Measurements from ENCODE around the gene TEDC2. TPM values are rescaled to one million over a fixed set of nuclear protein-coding genes. Genes with fewer than 3 reads are reported as not detected.

The TEDC2 gene
- total RNA-seq, 1 donor from 2014 or later = 3.7 TPM

- peak in 1 of 2 donors; percentile 18 for DNase-seq (ENCODE audit: low read depth in 2 of 2)
Observed at GRCh38 chr16:2465653-2466415, 5.9 kb downstream of the TEDC2 start.

DNA sequence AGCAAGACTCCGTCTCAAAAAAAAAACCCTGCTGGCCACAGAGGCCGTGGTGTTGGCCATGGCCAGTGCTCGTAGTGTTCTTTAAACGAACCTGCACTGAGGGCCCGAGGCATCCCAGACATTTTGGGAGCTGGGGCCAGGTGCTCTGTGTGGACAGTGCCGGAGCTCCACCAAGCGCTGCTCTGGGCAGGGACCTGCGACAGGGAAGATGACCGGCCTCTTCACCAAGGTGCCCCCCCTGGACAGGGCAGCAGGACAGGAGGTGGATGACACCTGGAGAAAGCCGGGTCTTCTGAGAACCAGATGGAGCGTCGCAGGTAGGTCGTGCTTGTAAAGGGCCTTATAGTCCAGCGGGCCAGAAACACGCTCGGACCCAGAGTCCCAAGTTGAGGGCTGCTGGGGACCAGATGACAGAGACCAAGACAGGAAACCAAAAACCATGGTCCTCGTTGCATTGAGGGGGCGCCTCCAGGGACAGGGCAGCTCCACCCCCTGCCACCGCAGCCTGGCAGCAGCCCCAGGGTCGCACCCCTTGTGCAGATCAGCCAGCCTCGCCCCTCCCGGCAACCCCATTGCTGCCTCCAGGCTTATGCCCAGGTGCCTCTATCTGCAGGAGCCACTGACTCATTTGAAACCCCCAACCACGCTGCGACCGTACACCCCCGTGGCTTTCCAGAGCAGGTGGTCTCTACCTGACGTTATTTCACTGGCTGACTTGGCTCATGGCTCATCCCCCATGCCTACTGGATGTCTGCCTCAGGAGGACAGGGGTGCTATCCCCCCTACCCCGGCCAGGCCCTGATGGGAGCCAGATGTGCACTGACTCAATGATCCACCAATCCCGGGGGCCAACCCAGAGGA is 7.0 kb downstream of the TEDC2 start:
- no peak for DNase-seq (ENCODE audit: low read depth in 2 of 2)

DNA sequence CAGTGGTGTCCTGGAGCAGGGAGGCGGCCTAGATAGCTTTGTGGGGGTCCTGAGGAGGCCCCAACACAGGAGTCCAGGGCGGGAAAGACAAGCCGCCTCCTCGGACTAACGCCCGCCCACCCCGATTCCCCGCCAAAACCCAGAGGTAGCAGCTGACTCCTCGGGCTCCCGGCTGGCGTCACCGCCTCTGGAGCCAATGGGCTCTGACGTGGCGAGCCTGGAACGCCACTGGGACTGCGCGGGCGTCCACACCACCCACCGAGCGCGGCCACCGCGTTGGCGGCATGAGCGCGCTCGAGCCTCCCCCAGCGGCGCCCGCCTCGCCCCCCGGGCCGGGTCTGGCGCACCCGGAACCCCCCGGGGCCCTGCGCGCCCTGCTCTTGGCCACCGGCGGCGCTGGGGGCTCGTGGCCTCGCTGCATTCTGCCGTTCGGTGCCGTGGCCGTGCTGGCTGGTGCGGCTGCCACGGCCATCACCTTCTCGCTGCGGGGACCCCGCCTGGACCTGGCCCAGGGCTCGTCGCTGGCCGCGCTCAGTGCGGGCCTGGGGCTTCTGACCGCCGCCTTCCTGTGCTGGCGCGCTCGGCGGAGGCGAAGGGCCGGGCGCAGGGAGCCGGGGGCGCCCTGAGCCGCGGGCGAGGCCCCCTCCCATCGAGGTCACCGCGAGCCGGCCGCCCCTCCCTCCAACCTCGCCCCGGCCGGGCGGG is 7.8 kb downstream of the TEDC2 start:
- DNase-seq (ENCODE audit: low read depth in 2 of 2) = peak in 1 of 2 donors; percentile 69

GRCh38 chr16:2468233-2468724 is 8.4 kb downstream of the TEDC2 start:
- no peak for DNase-seq (ENCODE audit: low read depth in 2 of 2)

DNA sequence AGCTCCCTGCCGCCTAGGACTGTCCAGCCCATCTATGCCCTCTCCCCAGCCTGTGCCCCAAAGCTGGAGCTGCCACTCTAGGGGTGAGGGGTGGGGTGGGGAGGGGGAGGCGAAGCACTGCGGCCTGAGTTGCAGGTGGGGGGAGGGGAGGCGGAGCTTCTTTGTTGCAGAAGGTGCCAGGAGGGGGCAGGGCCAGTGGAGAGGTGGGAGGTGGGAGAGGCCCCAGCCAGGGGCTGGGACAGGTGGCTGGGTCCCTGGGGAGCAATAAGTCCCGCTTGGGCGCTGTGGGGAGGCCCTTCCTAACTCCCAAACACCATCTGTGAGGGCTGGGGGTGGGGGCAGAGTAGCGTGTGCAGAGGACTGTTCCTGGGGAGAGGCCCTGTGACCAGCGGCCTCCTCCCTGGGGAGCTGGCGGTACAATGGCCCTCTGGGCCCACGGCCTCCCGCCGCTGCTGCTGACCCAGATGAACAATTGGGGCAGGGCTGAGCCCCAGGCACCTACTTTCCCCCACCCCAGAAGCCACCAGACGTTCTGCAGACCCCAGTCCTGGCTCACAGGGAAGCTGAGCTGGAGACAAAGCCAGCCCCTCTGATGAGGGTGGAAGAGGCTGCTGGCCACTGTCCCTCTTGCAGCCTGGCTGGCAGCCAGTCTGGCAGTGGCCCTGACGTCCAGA is 9.0 kb downstream of the TEDC2 start:
- no peak for DNase-seq (ENCODE audit: low read depth in 2 of 2)

DNA sequence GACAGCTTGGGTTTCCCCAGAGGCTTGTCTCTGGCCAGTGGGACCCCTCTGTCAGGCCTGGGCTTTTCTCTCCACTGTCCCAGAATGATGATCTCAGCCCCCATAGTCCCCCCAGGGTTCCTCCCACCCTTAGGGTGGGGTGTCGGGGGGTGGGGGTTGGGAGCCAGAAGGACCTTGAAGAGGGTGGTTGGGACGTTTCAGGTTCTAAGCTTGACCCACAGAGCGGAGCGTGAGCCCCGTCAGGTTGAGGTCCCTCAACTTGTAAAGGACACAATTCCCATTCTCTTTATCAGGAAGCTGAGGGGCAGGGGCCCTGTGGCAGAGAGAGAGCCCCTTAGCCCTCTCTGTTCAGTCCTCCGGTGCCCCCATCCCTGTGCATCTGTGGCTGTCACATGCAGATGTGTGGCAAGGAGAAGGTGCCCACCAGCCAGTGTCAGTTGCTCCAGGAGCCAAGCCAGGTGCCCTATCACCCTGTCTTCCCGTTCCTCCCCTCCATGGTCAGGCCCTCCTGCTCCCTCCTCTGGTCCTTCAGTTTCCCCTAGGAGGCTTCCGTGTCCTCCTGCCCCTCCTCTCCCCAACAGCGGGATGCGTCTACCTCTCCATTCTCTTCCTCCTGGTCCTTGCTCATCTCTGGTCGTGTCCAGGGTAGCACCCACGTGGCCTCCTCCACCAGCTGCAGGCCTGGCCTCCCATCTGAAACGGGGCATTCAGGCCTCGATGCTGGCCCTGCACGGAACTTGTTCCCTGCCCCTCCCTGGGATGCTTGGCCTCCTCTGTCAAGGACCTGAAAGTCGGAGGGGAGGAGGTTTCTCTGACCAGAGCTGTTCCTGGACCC is 9.7 kb downstream of the TEDC2 start:
- DNase-seq (ENCODE audit: low read depth in 2 of 2) = no peak

DNA sequence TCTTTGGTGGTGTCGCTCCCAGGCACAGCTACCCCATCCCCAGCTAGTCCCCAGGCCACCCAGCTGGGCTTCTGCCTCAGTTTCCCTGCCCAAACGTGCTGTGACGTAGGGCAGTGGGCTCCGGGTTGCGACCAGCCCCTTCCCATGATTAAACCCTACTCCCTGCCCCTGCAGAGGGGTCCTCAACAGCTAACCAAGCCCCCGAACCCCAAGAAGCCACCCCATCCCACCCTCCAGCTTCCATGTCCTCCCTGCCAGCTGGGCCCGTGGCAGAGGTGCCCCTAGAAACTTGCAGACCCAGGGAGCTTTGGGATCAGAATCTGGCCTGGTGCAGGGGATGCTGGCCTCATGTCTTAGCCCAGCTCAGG is 10.3 kb downstream of the TEDC2 start:
- no peak for DNase-seq (ENCODE audit: low read depth in 2 of 2)

- no peak for DNase-seq (ENCODE audit: low read depth in 2 of 2)
Observed at GRCh38 chr16:2470603-2471015, 10.7 kb downstream of the TEDC2 start.

- DNase-seq (ENCODE audit: low read depth in 2 of 2) = no peak
Observed at GRCh38 chr16:2471016-2471652, 11.2 kb downstream of the TEDC2 start, which contains the start of gene NTN3. NTN3 (plus strand) TSS chr16:2471297; CDS start chr16:2471702, 405 bp downstream.

- DNase-seq (ENCODE audit: low read depth in 2 of 2) = no peak
Observed at GRCh38 chr16:2471653-2472487, 12.0 kb downstream of the TEDC2 start.

DNA sequence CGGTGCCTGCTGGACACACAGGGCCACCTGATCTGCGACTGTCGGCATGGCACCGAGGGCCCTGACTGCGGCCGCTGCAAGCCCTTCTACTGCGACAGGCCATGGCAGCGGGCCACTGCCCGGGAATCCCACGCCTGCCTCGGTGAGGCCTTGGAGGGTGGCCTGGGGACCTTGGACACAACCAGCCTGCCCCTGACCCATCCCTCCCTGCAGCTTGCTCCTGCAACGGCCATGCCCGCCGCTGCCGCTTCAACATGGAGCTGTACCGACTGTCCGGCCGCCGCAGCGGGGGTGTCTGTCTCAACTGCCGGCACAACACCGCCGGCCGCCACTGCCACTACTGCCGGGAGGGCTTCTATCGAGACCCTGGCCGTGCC is 12.6 kb downstream of the TEDC2 start:
- DNase-seq (ENCODE audit: low read depth in 2 of 2) = no peak

GRCh38 chr16:2472885-2473445 is 13.1 kb downstream of the TEDC2 start:
- no peak for DNase-seq (ENCODE audit: low read depth in 2 of 2)

GRCh38 chr16:2473446-2473926 is 13.6 kb downstream of the TEDC2 start:
- no peak for DNase-seq (ENCODE audit: low read depth in 2 of 2)

- peak in 1 of 2 donors; percentile 63 for DNase-seq (ENCODE audit: low read depth in 2 of 2)
Observed at GRCh38 chr16:2473999-2474876, 14.3 kb downstream of the TEDC2 start.

DNA sequence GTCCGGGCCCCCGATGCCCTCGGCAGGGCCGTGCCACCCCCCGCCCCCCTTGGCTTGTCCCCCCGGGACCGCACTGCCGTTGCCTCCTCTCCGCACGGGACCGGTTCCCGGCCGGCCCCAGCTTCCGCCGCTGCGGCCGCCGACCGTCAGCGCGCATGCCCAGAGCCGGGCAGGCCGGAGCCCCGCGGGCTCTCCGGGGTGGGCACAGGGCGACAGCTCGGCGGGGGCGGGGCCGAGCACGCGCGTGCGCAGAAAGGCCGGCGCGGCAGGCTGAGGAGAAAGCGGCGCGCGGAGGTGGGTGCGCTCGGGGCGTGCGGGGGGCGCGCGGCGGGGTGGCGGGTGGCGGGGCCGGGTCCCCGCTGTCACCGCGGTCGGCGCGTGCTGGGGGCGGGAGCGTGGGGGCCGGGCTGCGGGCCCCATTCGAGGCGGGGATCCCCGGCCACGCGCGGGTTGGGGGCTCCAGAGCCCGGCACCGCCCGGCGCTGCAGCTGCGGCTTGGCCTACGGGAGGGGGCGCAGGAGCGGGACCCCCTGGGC is 15.0 kb downstream of the TEDC2 start, which contains the start of gene TBC1D24:
TSS of gene TBC1D24 (plus strand) at position 251 of the 536 bp plus-strand sequence. CDS start 21,022 bp downstream, outside the sequence.
- peak; percentile 48 to 84 for DNase-seq (ENCODE audit: low read depth in 2 of 2)

GRCh38 chr16:2475413-2476344 is 15.8 kb downstream of the TEDC2 start:
- DNase-seq (ENCODE audit: low read depth in 2 of 2) = peak in 1 of 2 donors; percentile 10
